Keratinocyte (primary cell): Measurements from ENCODE around the gene DPM2. TPM values are rescaled to one million over a fixed set of nuclear protein-coding genes. Genes with fewer than 3 reads are reported as not detected.
A peak's percentile ranks its signal among the peaks of the same experiment; 100 is the strongest.

Experiments
- DNase-seq: peaks from one replicate; pipeline ENCODE4 v3.0.0-alpha.2; 2011; ENCODE audit warnings: low read depth, missing footprints, low spot score
- FAIRE-seq: peaks from 2 replicates; lab custom pipeline; 2011; peaks lifted over from hg19 to GRCh38; lab: Jason Lieb, UNC
- H2AFZ ChIP-seq: 2 replicates; pipeline ENCODE4 v1.6.0; 2012; ENCODE audit warnings: low read length, control low read depth, inconsistent platforms; ENCODE audit not compliant: control insufficient read depth
- H3K27ac ChIP-seq: 2 replicates; pipeline ENCODE4 v1.5.1; 2011; ENCODE audit warnings: low read length; ENCODE audit not compliant: control insufficient read depth, insufficient read depth
- H3K27me3 ChIP-seq: 3 replicates; pipeline ENCODE4 v1.6.0; 2011; ENCODE audit warnings: low read length; ENCODE audit not compliant: control insufficient read depth, insufficient read depth; ENCODE audit errors: extremely low read depth
- H3K36me3 ChIP-seq, 2 experiments: 2 replicates in 1 of 2; 3 replicates in 1 of 2; pipeline ENCODE4 v1.5.1; 2011; ENCODE audit warnings: low read length in 2 of 2, mild to moderate bottlenecking in 1 of 2; ENCODE audit not compliant: control insufficient read depth in 2 of 2, insufficient read depth in 2 of 2; ENCODE audit errors: extremely low read depth in 1 of 2
- H3K4me1 ChIP-seq: 3 replicates; pipeline ENCODE4 v1.5.1; 2011; ENCODE audit warnings: low read length; ENCODE audit not compliant: control insufficient read depth, insufficient read depth; ENCODE audit errors: extremely low read depth
- H3K4me2 ChIP-seq: 3 replicates; pipeline ENCODE4 v1.6.0; 2011; ENCODE audit warnings: low read depth, low read length; ENCODE audit not compliant: control insufficient read depth, insufficient read depth; ENCODE audit errors: extremely low read depth
- H3K4me3 ChIP-seq, 3 experiments: fragments of 200-600 bp in 1 of 3; sonication (generic) in 1 of 3; 2 replicates in 2 of 3; 3 replicates in 1 of 3; pipeline ENCODE4 v1.5.1; 2011 to 2016; ENCODE audit warnings: low read length in 3 of 3, mild to moderate bottlenecking in 3 of 3, control low read depth in 2 of 3, inconsistent platforms in 1 of 3, low read depth in 1 of 3, mixed read lengths in 1 of 3, mixed run types in 1 of 3, moderate library complexity in 1 of 3; ENCODE audit not compliant: control insufficient read depth in 2 of 3, insufficient read depth in 2 of 3; ENCODE audit errors: extremely low read depth in 1 of 3
- H3K79me2 ChIP-seq: 2 replicates; pipeline ENCODE4 v1.6.0; 2012; ENCODE audit warnings: low read length; ENCODE audit not compliant: control insufficient read depth, insufficient read depth
- H3K9ac ChIP-seq: 3 replicates; pipeline ENCODE4 v1.6.0; 2011; ENCODE audit warnings: low read length; ENCODE audit not compliant: control insufficient read depth, insufficient read depth; ENCODE audit errors: extremely low read depth
- H3K9me1 ChIP-seq: 3 replicates; pipeline ENCODE4 v1.6.0; 2011; ENCODE audit warnings: low read length; ENCODE audit not compliant: control insufficient read depth, insufficient read depth; ENCODE audit errors: extremely low read depth
- H3K9me3 ChIP-seq: 2 replicates; pipeline ENCODE4 v1.5.1; 2012; ENCODE audit warnings: low read depth, low read length; ENCODE audit not compliant: control insufficient read depth
- H4K20me1 ChIP-seq: 3 replicates; pipeline ENCODE4 v1.6.0; 2011; ENCODE audit warnings: low read length; ENCODE audit not compliant: control insufficient read depth, insufficient read depth; ENCODE audit errors: extremely low read depth
- EZH2 ChIP-seq: IDR thresholded peaks from one replicate; pipeline ENCODE4 v1.6.1; 2012; ENCODE audit warnings: inconsistent platforms, mild to moderate bottlenecking, low read length, moderate library complexity
- dilution Hi-C: fragments of 300-500 bp; cut with MboI; formaldehyde crosslinking; loops from one replicate; pipeline ENCODE4 v1.7.0; 2020; ENCODE audit warnings: low sequenced_read_pairs; ENCODE audit not compliant: extremely low pct_ligation_motif_present
- polyA plus RNA-seq, 5 experiments: library from polyadenylated mRNA; depleted of rRNA in 3 of 5; stranded (reverse) in 3 of 5; stranded (forward) in 1 of 5; unstranded in 1 of 5; fragments of >200 nt; gene quantifications; 1 replicate in 1 of 5; 2 replicates in 3 of 5; 3 replicates in 1 of 5; pipeline versions ENCODE4 v1.2.1 to v1.2.3, GENCODE V29; 2011 to 2012; ENCODE audit warnings: missing spikeins in 2 of 5, low read depth in 1 of 5, low replicate concordance in 1 of 5
- TF ChIP-seq, protein P1 (sequence below), 3 experiments: IDR thresholded peaks in 1 of 3; conservative IDR thresholded peaks in 1 of 3; optimal IDR thresholded peaks in 1 of 3; 2 replicates in 2 of 3; 3 replicates in 1 of 3; pipeline versions ENCODE3 to v1.5.1; 2011; ENCODE audit warnings: low read length in 3 of 3, mild to moderate bottlenecking in 3 of 3, moderate library complexity in 2 of 3, control low read depth in 1 of 3, inconsistent platforms in 1 of 3; ENCODE audit not compliant: insufficient read depth in 2 of 3; ENCODE audit errors: extremely low read depth in 1 of 3

Gene DPM2
- polyA plus RNA-seq, 1 donor (not counting 4 experiments of a cell fraction or from before 2014, with no cell fraction given): 31.1 TPM

DNA sequence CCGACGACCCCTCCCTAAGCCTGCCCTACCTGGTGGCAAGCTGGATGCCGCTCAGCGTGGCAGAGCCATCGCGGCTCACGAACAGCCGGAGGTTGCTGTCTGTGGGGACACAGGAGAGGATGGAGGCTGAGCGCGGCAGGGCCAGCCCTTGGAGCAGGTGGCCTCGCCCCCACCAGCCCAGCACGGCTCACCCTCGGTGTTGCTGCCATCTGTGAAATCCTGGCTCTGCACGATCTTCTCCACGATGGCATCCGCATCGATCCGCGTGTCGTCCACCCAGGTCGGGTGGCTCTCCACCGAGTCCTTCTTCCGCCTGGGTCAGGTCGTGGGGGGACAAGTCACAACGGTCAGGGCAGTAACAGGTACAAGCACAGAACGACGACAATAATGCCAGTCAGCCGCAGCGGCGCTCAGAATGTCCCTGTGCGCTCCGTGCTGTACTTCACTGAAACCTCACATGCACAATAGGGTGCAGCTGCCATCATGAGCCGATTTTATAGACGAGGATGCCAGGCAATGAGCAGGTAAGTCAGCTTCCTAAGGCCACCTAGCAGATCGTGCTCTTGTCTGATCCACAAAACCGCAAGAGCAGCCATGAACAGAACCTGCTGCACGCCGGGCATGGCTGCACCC lies 7.0 kb upstream of the DPM2 start:
- Histone ChIP-seq H2AFZ (no peak overlapping the region), H3K4me3 (no peak overlapping the region), H3K9me1 (no peaks in the 10 kb centered on the region), H3K9me3 (no peaks in the 10 kb centered on the region), H3K4me2 (no peak overlapping the region), H3K9ac (no peak overlapping the region), H3K79me2 (no peaks in the 10 kb centered on the region), H3K27ac (no peak overlapping the region), H3K27me3 (no peaks in the 10 kb centered on the region), H3K4me1 (no peaks in the 10 kb centered on the region), H3K36me3 (peaks cover 5 to 10% of the 10 kb centered on the region in 2 experiments), H4K20me1 (peaks cover 9% of the 10 kb centered on the region)
- DNase-seq (no peak), FAIRE-seq (no peak)
- dilution Hi-C loops: loop anchor here (25.0 kb wide), 1 partner anchor 118 kb away; the partner anchor contains the start of genes NAIF1 and SLC25A25
- TF ChIP-seq, protein P1, sequence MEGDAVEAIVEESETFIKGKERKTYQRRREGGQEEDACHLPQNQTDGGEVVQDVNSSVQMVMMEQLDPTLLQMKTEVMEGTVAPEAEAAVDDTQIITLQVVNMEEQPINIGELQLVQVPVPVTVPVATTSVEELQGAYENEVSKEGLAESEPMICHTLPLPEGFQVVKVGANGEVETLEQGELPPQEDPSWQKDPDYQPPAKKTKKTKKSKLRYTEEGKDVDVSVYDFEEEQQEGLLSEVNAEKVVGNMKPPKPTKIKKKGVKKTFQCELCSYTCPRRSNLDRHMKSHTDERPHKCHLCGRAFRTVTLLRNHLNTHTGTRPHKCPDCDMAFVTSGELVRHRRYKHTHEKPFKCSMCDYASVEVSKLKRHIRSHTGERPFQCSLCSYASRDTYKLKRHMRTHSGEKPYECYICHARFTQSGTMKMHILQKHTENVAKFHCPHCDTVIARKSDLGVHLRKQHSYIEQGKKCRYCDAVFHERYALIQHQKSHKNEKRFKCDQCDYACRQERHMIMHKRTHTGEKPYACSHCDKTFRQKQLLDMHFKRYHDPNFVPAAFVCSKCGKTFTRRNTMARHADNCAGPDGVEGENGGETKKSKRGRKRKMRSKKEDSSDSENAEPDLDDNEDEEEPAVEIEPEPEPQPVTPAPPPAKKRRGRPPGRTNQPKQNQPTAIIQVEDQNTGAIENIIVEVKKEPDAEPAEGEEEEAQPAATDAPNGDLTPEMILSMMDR (optimal IDR thresholded peaks at IDR 0.05 in 1 of 3, IDR thresholded peaks at IDR 0.05 in 1 of 3, conservative IDR thresholded peaks at IDR 0.05 in 1 of 3; ENCODE audit: extremely low read depth in 1 of 3, insufficient read depth in 2 of 3, low read length in 3 of 3): no peak
- no peak for TF ChIP-seq EZH2

DNA sequence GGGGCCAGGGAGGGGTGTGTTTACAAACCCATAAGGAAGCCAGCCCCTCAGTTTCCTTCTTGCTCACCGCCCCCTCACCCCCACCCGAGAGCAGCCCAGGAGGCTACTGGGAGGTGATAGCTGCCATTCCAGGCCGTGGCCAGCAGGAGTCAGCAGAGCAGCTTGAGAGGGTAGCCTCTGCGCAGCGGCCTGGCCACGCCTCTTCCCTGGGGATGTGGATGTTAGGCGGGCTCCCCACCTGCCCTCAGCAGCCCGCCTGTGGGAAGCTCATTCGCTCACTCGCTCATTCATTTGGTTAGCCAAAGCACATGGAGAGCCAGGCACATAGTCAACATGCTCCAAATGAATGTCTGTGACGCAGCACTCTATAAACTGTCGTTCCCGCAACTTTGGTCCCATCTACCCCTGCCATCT lies 6.1 kb upstream of the DPM2 start:
- dilution Hi-C loops: loop anchor here (25.0 kb wide), 1 partner anchor 119 kb away; the partner anchor contains the start of genes NAIF1 and SLC25A25
- no peaks in the 10 kb centered on the region for H3K27me3 ChIP-seq
- no peak overlapping the region for H3K27ac ChIP-seq
- no peaks in the 10 kb centered on the region for H3K79me2 ChIP-seq
- TF ChIP-seq, protein P1 (optimal IDR thresholded peaks at IDR 0.05 in 1 of 3, IDR thresholded peaks at IDR 0.05 in 1 of 3, conservative IDR thresholded peaks at IDR 0.05 in 1 of 3; ENCODE audit: extremely low read depth in 1 of 3, insufficient read depth in 2 of 3, low read length in 3 of 3): peak in 2 of 3 experiments; percentile 87 to 95
- no peak for TF ChIP-seq EZH2
- no peak for DNase-seq
- H3K9me3 ChIP-seq: no peaks in the 10 kb centered on the region
- peaks cover 5 to 10% of the 10 kb centered on the region in 2 experiments for H3K36me3 ChIP-seq
- H2AFZ ChIP-seq: no peak overlapping the region
- H4K20me1 ChIP-seq: peaks cover 9% of the 10 kb centered on the region
- H3K9ac ChIP-seq: no peak overlapping the region
- no peaks in the 10 kb centered on the region for H3K4me1 ChIP-seq
- no peaks in the 10 kb centered on the region for H3K9me1 ChIP-seq
- H3K4me2 ChIP-seq: no peak overlapping the region
- H3K4me3 ChIP-seq: no peak overlapping the region
- no peak for FAIRE-seq
